Right lung (tissue), 5 donors: ENCODE results near the gene FRMD3. TPM values are rescaled to one million over a fixed set of nuclear protein-coding genes. Genes with fewer than 3 reads are reported as not detected.

Source experiments
- DNase-seq, 2 donors: peaks; one replicate each; pipeline ENCODE4 v3.0.0-alpha.2; 2013
- polyA plus RNA-seq, 5 donors: library from polyadenylated mRNA; unstranded; fragments of 120-200 nt; gene quantifications; one replicate each; pipeline versions ENCODE4 v1.2.1 to v1.2.3, GENCODE V29; 2013; ENCODE audit warnings: inconsistent platforms in 1 of 5, low replicate concordance in 1 of 5; ENCODE audit not compliant: insufficient read length in 5 of 5, insufficient read depth in 1 of 5

The FRMD3 gene
- polyA plus RNA-seq, 5 donors: 2.2 to 2.9 (median 2.5) TPM

DNA sequence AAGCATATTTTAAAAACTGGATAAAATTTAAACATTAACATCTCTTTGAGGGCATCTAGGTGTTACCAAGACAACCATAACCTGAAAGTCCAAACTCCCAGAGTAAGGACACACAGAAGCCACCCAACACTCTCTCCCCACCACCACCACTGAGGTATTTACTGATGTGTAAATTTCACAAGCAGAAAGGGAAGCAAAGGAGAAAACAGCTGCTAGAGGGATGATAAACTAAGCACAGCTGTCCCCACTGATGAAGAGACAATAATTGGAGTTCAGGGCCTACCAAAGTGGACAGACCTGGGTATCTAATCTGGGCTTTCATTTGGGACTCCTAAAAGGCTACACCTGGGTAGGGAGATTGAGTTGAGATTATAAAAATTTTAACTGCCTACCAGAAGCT lies 63.6 kb downstream of the FRMD3 start:
- DNase-seq: no peak

GRCh38 chr9:83473488-83473971 lies 64.7 kb downstream of the FRMD3 start:
- no peak for DNase-seq

DNA sequence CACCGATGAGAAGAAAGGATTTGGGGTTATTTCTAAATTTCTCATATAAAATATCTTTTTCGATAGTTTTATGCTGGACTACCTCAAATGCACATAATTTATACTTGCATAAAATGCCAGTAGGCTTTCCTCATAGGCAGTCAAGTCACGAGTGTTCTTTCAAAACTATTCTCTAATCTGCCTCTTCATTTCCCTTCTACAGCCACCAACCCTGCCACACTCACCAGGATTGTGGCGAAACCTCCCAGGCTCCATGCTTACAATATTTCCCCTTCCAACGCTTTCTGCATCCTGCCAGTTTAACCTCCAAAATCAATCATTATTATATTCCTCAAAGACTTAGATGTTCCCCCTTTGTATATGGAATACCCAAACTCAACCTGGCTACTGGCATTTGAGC lies 65.4 kb downstream of the FRMD3 start:
- no peak for DNase-seq

DNA sequence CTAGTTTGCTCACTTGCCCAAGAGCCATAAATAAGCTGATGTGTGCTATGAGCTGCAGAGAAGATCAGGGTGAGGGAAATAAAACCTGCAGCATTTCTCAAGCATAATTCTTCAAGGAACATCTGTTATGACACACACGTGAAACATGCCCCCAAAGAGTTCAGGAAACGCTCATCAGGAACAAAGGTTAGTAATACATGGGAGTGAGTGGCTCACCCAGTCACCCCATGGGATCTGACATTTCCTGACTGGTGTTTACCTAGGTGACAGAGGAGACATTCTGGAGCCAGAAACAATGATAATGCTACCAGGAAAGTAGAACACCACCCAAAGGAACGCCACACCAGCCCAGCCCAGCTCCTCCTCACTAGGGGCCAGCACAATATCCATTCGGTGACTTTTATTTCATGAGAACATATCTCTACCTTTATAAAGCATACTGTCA lies 66.0 kb downstream of the FRMD3 start:
- DNase-seq: no peak

GRCh38 chr9:83471241-83471640 lies 67.0 kb downstream of the FRMD3 start:
- no peak for DNase-seq

DNA sequence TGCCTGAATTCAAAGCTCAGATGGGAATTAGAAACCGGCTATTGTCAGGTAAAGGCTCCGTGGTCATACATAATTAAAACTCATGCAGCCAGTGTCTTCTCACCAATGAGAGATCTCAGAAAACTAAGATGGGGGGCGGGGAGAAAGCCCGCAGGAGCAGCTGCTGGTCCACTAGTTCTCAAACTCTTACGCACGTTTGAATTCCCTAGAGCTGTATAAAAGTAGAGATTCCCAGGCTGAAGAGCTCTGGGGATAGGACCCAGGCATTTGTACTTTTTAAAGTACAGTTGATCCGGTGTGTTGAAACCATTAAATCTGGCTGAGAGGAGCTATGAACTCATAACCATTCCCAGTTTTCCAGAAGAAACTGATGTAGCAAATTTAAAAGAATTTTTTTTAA lies 68.5 kb downstream of the FRMD3 start:
- no peak for DNase-seq

DNA sequence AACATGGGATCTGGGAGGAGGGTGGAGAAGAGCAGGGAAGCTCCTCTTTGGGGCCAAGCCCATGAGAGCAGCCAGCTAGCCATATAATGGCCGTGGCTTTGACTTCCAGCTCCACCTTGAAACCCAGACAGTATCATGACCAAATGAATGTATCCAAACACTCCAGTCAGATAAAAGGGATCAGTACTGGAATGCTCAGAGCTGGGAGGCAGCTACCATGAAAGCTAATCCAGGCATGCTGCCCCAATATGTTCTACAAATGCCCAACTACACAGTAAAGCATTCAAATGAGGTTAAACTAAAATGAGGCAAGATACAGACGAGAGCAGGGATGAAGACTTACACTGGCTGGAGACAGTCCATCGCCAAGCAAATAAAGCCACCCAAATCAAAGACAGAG lies 69.4 kb downstream of the FRMD3 start:
- DNase-seq: no peak

DNA sequence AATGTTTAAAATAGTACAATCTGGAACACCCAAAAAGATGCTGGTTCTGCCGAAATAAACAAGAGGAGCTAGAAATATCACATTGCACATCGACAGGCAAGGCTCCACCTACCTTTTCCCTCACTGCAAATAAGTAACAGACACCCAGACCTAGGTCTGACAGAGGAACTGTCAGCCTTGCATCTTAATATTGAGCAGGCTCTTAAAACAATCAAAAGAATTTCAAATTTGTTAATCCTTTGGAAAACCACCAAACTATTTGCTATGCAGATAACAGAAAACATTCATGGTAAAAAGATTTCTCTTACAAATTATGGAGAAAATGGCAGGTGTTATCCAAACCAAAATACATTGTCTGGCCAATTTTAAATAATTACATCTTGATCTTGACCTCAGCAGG lies 71.3 kb downstream of the FRMD3 start:
- DNase-seq: no peak

DNA sequence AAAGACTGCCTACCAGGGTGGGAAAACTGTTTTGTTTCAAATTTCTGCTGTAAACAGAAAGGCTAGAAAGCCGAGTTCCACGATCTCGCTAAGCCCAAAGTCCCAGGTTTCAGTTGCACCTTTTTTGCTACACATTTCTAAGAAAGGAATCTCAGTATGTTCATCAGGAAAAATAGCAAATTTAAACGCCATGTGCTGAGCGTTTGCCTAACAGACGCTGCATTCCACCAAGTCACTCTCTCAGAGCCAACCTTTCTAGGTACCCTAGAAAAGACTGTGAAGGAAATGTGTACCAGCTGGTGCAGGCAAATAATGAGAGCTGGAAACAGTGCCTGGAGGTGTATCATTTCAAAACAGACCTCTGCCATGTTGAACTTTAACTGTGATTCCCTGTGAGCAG lies 71.8 kb downstream of the FRMD3 start:
- no peak for DNase-seq

- no peak for DNase-seq
These were observed 78.4 kb downstream of the FRMD3 start for GRCh38 chr9:83459830-83460229.

GRCh38 chr9:83458530-83458929 lies 79.7 kb downstream of the FRMD3 start:
- no peak for DNase-seq

GRCh38 chr9:83457005-83457404 lies 81.2 kb downstream of the FRMD3 start:
- no peak for DNase-seq

- DNase-seq: no peak
These were observed 82.0 kb downstream of the FRMD3 start for GRCh38 chr9:83456226-83456625.

- no peak for DNase-seq
These were observed 84.1 kb downstream of the FRMD3 start for GRCh38 chr9:83454076-83454475.

DNA sequence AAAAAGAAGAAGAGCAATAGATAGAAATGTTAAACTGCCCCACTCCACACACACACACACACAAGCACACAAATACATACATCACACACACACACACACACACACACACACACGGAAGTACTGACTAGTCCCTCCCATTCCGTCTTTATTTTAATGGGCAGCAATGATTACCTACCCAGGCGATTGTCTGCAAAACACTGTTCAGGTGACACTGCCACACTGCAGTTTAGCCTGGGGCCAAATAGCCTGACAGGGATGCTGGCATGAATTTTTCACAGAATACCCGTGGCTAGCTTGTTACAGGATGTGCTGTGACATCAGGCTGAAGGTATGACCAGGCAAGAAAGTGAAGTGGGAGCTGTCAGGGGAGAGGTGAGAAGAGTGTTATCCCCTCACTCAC lies 86.9 kb downstream of the FRMD3 start:
- DNase-seq: no peak

DNA sequence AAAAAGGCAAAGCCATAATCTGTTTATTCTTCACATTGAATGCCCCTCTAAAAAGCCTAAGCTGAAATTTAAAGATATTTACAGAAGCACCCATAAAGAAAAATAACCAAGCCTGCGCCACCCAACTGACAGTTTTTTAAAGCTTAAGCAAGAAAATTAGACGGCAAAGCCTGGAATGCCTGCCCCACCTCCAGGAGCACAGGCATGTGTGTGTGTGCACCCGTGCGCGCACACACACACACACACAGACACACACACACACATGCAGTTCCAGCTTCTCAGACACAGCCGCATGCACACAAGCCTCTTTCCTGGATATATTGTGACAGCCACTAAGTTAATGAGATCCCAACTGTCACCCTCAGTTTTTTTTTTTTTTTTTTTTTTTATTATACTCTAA lies 88.2 kb downstream of the FRMD3 start:
- no peak for DNase-seq

DNA sequence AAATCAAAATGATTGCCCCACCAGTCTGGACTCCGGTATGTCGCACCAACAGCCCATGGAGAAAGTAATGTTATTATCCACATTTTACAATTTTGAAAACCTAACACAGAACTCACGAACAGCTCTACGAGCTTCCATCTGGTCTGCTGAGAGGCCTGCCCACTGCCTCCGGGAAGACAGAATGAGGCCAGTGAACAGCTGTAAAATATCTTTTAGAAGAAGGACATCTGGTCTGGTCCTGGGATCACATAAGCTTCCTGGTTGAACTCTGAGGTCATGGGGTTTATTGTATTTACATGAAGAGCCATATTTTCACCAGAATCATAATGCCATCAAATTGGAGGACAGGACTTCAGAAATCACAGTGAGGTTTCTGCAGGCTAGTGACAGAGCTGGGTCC lies 89.0 kb downstream of the FRMD3 start:
- DNase-seq: no peak

DNA sequence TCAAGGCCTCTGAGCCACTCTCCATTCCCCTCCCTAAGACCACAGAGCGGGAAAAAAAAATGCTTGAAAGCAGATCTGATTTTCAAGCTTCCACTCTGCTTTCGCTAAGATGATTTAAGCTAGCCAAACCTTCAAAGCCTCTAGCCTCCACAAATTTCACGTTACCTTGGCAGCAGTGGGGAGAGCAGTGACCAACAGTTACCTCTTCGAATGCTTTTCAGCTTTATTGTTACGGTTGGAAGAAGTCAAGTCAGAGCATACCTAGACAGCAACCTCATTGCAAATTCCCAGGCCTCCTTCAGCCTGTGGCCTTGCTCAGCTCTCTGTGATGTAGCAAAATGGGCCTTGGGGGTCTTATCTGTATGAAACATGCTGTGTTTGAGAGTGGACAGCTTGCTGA lies 89.6 kb downstream of the FRMD3 start:
- DNase-seq: no peak

DNA sequence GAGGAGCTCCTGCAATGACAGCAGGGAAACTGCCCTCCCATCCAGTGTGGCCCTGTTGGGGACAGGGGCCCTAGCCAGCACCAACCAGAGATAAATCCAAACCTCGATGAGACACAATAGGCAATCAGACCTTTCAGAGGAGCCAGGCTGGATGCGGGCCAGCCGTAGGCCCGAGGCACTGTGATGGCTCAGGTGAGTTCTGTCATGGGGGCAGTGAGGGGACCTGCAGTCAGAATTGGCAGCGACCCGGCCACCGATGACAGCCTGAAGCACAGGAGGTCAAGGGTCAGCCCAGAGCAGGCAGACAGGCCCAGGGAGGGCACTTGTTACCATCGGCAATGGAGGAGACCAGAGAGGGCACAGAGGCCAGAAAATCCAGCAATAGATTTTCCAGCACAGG lies 90.8 kb downstream of the FRMD3 start:
- no peak for DNase-seq

- DNase-seq: no peak
These were observed 92.4 kb downstream of the FRMD3 start for GRCh38 chr9:83445703-83446265.

GRCh38 chr9:83444110-83444509 lies 94.1 kb downstream of the FRMD3 start:
- DNase-seq: no peak

DNA sequence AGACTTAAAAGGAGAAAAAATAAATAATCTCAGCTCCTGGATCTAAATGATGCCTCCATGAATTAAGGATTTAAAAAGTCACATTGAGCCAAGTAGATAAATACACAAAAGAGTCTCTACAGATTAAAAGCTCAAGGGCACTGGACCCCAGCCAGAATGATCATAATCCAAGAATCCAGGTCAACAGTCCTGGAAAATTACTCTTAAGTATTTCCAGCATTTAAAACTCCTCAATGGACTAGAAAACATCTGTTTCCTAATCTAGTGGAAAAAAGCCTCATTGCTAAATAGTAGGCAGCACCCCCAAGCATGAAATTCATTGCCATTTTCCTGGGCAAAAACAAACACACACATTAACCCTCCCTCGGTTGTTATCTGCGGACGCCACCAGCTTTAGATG lies 96.8 kb downstream of the FRMD3 start:
- no peak for DNase-seq

- DNase-seq: no peak
These were observed 97.6 kb downstream of the FRMD3 start for GRCh38 chr9:83440641-83441040.

- DNase-seq: no peak
These were observed 102.9 kb downstream of the FRMD3 start for GRCh38 chr9:83435301-83435700.

DNA sequence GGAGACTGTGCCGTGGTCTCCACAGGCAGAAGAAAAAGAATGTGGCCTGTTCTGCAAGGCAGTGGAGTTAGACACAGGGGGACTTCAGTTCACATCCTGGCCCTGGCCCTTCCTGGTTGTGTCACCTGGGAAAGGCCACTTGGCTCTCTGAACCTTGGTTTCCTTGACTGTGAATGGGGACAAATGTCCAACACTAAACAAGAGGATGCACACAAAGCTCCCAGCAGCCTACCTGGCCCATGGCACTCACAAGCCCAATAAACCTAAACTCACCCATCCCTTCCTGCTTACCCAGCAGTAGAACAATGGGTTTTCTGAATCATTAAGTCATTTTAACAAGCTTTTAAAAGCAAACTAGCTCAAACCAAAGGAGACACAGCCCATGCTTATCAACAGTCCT lies 103.9 kb downstream of the FRMD3 start:
- no peak for DNase-seq
